Gastroesophageal sphincter (tissue), 4 donors: ENCODE measurements around the gene TANGO2. TPM values are rescaled to one million over a fixed set of nuclear protein-coding genes. Genes with fewer than 3 reads are reported as not detected.

Experiments
- ATAC-seq: fragments of 150-250 bp; one replicate; pipeline ENCODE4 v1.9.1; 2016; ENCODE audit warnings: mild to moderate bottlenecking, moderate library complexity
- H3K27ac ChIP-seq, 4 donors: fragments of 200-600 bp; sonication (generic) in 3 of 4; 1 replicate in 3 of 4; 2 replicates in 1 of 4; pipeline ENCODE4 v1.5.1; 2016 to 2019
- H3K27me3 ChIP-seq: fragments of 200-600 bp; sonication (generic); one replicate; pipeline ENCODE4 v1.5.1; 2019
- H3K36me3 ChIP-seq, 2 donors: fragments of 200-600 bp; sonication (generic); one replicate each; pipeline ENCODE4 v1.5.1; 2019; ENCODE audit warnings: control low read depth in 1 of 2
- H3K4me1 ChIP-seq, 3 donors: fragments of 200-600 bp; sonication (generic); 1 replicate in 2 of 3; 2 replicates in 1 of 3; pipeline ENCODE4 v1.5.1; 2016 to 2019; ENCODE audit warnings: control low read depth in 2 of 3
- H3K4me3 ChIP-seq, 2 donors: fragments of 200-600 bp; sonication (generic); one replicate each; pipeline ENCODE4 v1.5.1; 2019; ENCODE audit warnings: mild to moderate bottlenecking in 1 of 2, moderate library complexity in 1 of 2
- H3K9me3 ChIP-seq, 3 donors: fragments of 200-600 bp; sonication (generic); one replicate each; pipeline ENCODE4 v1.5.1; 2017 to 2019; ENCODE audit warnings: control low read depth in 2 of 3
- EP300 ChIP-seq: sonication (generic); formaldehyde crosslinking; IDR thresholded peaks from one replicate; pipeline ENCODE4 v1.6.1; 2017; ENCODE audit warnings: antibody characterized with exemption, mild to moderate bottlenecking
- POLR2A ChIP-seq, 2 donors: fragments of 450-650 bp; IDR thresholded peaks; one replicate each; pipeline ENCODE4 v1.6.1; 2017; ENCODE audit warnings: antibody characterized with exemption in 2 of 2, mild to moderate bottlenecking in 2 of 2, moderate library complexity in 1 of 2
- POLR2AphosphoS5 ChIP-seq: sonication (generic); formaldehyde crosslinking; IDR thresholded peaks from one replicate; pipeline ENCODE4 v1.6.1; 2017; ENCODE audit warnings: antibody characterized with exemption
- WGBS, 2 donors: methylation state at CpG; one replicate each; pipeline ENCODE4 v1.1.5; 2018; ENCODE audit warnings: low coverage in 1 of 2; 5-methylcytosine and 5-hydroxymethylcytosine counted together
- total RNA-seq, 4 donors: library from RNA; depleted of rRNA; stranded (reverse); fragments of >200 nt; gene quantifications; one replicate each; pipeline ENCODE4 v1.1.0, GENCODE V29; 2016
- TF ChIP-seq, protein P1 (sequence below), 4 experiments: fragments of 200-600 bp in 2 of 4; fragments of 450-650 bp in 2 of 4; sonication (generic) in 1 of 4; IDR thresholded peaks; one replicate each; pipeline ENCODE4 v1.5.1; 2017 to 2019; ENCODE audit warnings: antibody characterized with exemption in 4 of 4, mild to moderate bottlenecking in 2 of 4, moderate library complexity in 2 of 4

TANGO2 gene
- total RNA-seq, 4 donors from 2014 or later, result 20.0 to 65.5 (median 45.8) TPM

DNA sequence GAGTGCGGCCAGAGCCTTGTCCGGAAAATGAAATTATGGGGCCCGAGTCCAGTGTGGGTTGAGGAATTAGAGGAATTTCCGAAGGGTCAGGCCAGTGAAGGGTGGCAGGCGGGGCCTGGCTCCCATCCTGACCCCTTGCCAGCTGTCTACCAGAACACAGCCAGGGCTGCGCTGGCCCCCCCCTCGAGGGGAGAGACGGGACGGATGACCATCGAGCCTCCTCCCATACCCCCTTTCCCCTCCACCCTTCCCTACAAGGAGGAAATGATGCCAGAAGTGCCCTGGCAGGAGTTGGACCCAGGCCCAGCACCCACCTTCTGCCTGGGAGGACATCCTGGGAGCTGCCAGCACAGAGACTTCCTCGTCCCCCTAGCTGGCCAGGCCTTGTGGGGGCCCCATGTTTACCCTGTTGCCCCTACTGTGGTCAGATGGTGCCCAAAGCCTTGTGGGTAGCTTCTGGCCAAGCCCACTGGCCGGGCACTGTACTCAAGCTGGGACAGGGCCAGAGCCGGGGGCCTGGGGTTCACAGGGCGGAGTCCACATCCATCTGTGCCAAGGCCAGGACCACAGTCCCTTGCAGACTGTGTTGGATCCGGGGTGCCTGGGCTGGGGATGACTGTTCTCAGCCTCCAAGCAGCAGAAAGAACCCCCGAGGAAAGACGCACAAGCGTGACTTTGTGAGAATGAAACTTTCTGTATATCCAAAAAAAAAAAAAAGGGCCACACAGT is 25.1 kb upstream of the TANGO2 start:
- TF ChIP-seq, protein P1, sequence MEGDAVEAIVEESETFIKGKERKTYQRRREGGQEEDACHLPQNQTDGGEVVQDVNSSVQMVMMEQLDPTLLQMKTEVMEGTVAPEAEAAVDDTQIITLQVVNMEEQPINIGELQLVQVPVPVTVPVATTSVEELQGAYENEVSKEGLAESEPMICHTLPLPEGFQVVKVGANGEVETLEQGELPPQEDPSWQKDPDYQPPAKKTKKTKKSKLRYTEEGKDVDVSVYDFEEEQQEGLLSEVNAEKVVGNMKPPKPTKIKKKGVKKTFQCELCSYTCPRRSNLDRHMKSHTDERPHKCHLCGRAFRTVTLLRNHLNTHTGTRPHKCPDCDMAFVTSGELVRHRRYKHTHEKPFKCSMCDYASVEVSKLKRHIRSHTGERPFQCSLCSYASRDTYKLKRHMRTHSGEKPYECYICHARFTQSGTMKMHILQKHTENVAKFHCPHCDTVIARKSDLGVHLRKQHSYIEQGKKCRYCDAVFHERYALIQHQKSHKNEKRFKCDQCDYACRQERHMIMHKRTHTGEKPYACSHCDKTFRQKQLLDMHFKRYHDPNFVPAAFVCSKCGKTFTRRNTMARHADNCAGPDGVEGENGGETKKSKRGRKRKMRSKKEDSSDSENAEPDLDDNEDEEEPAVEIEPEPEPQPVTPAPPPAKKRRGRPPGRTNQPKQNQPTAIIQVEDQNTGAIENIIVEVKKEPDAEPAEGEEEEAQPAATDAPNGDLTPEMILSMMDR (IDR thresholded peaks at IDR 0.05), result no peak
- no peak for TF ChIP-seq EP300
- peak; percentile 83 for TF ChIP-seq POLR2AphosphoS5
- Histone ChIP-seq H3K4me1 (peaks cover 0 to 95% (median 54%) of the 10 kb centered on the region in 3 donors), H3K27ac (peak overlapping the region; percentile 19 to 89 (median 81)), H3K4me3 (peak overlapping the region in 1 of 2 donors; percentile 4), H3K36me3 (no peaks in the 10 kb centered on the region), H3K27me3 (no peaks in the 10 kb centered on the region), H3K9me3 (no peaks in the 10 kb centered on the region)
- peak; percentile 90 for ATAC-seq
- WGBS, 2 donors, result 47 to 100% methylated on average over 1 to 11 of the region's 18 CpGs

DNA sequence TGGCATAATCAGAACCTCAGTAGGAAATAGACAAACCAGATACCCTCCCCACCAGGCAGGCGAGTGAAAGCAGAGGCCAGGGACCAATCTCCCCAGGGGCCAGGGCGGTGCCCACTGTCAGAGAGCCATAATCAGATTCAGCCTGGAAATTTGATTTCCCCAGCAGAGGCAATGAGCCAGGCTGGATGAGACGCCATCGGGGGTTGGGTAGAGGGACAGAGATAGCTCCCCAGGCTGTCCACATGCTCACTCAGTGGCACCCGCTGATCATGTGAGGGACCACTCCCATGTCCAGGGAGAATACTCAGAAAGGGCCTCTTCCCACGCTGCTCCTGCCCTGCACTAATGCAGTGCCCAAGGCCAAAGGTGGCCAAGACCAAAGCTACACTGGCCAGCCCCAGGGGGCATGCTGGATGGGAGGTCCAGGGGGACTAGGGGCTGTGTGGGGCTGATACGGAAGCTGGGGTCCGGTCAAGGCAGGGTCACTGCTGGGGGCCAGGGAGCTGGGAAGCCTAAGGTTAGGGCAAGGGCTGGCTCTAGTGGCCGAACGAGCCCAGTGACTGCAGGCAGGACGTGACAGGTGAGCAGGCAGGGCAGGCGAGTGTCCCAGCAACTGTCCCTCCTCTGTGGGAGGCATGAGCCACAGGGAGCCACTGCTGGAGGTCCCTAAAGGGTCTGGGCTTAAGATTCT is 24.1 kb upstream of the TANGO2 start:
- no peak for TF ChIP-seq POLR2AphosphoS5
- TF ChIP-seq, protein P1 (IDR thresholded peaks at IDR 0.05), result no peak
- TF ChIP-seq POLR2A (IDR thresholded peaks at IDR 0.05), result no peak
- no peak for TF ChIP-seq EP300
- Histone ChIP-seq H3K27ac (peak overlapping the region in 3 of 4 donors; percentile 47 to 81 (median 81)), H3K4me3 (no peak overlapping the region), H3K4me1 (peaks cover 0 to 95% (median 44%) of the 10 kb centered on the region in 3 donors), H3K9me3 (no peaks in the 10 kb centered on the region), H3K36me3 (no peaks in the 10 kb centered on the region), H3K27me3 (no peaks in the 10 kb centered on the region)
- ATAC-seq, result no peak
- WGBS, 2 donors, result 93% methylated on average over 5 of the region's 12 CpGs; no CpG with 5 or more reads in 1 of the 2 donors

DNA sequence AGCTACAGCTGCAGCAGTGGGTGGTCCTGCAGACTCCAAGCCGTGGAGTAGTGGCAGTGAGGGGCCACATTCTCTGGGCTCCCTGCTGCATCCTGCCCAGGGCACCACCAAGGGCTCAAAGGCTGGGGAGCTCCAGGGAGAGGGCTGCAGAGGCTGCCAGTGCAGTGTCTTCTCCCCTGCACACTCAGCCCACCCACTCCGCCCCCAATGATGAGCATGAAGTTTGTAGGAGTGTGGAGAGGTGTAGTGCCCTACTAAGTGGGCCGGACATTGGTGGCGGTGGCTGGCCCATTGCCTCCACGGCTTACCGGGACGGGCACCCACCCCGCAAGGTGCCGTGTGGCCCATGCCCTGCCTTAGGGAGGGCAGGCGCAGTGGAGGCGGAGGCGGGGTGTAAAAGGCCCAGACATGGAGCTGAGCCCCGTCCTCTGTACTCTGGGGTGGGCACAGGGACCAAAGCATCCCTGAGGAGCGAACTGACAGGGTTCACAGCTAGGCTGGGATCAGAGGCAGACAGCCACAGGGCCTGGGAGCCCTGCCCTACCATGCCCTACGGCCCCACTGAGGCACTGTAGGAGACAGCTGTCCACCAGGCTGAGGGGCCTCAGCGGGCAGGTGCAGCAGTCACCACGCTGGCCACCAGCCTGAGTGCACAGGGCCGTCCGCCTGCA is 23.2 kb upstream of the TANGO2 start:
- Histone ChIP-seq H3K27ac (peak overlapping the region in 1 of 4 donors; percentile 54), H3K27me3 (no peaks in the 10 kb centered on the region), H3K9me3 (no peaks in the 10 kb centered on the region), H3K36me3 (no peaks in the 10 kb centered on the region), H3K4me3 (no peak overlapping the region), H3K4me1 (peaks cover 0 to 91% (median 36%) of the 10 kb centered on the region in 3 donors)
- TF ChIP-seq EP300 (no peak), POLR2AphosphoS5 (no peak), POLR2A (IDR thresholded peaks at IDR 0.05) (no peak)
- TF ChIP-seq, protein P1 (IDR thresholded peaks at IDR 0.05), result no peak
- no peak for ATAC-seq
- no CpG with 5 or more reads among the region's 19 CpGs for WGBS, 2 donors

DNA sequence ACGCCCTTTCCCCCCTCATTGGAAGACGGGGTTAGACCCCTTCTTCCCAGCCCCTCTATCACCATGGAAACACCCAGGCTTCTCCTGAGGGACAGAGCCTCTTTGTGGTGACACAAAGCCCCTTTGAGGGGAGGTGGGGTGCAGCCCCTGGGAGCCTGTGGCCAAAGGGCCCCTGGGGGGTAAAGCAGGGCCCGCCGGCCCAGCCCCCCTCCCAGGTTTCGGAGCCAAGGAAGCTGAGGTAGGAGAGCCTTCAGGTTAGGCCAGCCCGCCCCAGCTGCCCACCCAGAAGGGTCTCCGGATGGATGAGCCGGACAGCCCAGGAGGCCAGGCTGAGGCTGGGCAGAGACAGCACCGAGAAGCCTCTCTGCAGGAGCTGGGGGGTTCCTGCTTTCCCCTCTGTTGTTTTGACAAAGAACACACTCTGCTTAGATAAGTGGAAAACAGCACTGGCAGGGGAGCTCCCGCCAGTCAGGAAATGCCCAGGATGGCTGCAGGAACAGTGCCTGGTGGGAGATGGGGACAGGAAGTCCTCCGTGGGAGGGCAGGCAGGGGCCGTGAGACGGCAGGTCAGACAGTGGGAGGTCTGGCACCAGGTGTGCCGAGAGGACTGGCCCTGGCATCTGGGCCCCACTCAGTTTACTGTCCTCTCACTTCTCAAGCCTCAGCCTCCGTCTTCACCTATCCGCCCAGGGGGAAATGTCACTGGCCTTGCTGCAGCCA is 22.5 kb upstream of the TANGO2 start:
- no peak for ATAC-seq
- Histone ChIP-seq H3K27ac (peak overlapping the region in 3 of 4 donors; percentile 33 to 54 (median 35)), H3K9me3 (no peaks in the 10 kb centered on the region), H3K4me3 (no peak overlapping the region), H3K4me1 (peaks cover 0 to 84% (median 29%) of the 10 kb centered on the region in 3 donors), H3K36me3 (no peaks in the 10 kb centered on the region), H3K27me3 (no peaks in the 10 kb centered on the region)
- WGBS, 2 donors, result 70% methylated on average over 2 of the region's 16 CpGs; no CpG with 5 or more reads in 1 of the 2 donors
- TF ChIP-seq, protein P1 (IDR thresholded peaks at IDR 0.05), result no peak
- TF ChIP-seq EP300 (no peak), POLR2AphosphoS5 (no peak), POLR2A (IDR thresholded peaks at IDR 0.05) (no peak)
